ACHN (cell line): ENCODE measurements around the gene NALF2.

Experiments used
- DNase-seq: peaks from one replicate; pipeline ENCODE4 v3.0.0-alpha.2; 2015
- in situ Hi-C: cut with HindIII; loops from 2 replicates; pipeline ENCODE4 v1.10.0; 2017; ENCODE audit warnings: low sequenced_read_pairs, low pct_ligation_motif_present, low pct_unique_long_range_greater_than_20kb

NALF2 gene

DNA sequence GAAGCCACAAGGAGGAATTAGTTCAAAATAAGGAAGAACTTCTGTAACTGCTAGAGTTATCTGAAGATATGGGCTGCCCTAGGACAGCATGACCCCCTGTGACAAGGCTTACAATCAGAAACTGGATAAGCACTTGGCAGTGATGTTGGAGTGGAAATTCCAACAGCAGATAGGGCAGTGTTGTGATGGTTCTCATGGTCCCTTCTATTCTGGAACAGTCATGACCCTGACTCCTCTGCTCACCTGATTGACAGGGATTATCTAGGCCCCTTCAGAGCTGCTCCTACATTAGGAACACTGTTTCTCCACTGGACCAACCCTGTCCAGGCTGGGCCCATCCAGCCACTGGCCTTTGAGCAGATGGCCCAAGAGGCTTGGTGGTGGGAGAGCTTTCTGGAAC is 17.9 kb downstream of the NALF2 start:
- no peak for DNase-seq
- in situ Hi-C loops = no loop called here

DNA sequence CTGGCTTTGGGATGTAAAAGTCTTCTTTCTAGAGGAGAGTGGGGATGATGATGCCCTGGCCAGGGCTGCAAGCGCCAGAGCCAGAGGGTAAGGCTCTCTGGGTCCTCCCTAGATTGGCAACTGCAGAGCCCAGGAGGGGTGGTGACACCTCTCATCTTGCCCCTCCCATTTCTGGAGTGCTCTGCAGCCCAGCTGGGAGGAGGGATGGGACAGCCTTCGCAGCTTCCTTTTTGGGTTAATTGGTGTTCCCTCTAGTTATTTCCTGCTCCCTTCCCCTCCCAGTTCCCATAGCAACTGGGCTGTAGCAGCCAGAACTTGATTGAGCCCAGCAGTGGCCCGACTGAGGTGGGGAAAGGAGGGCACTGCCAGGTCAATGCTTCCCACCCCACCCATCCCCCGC is 19.2 kb downstream of the NALF2 start:
- no peak for DNase-seq
- in situ Hi-C loops = no loop called here

DNA sequence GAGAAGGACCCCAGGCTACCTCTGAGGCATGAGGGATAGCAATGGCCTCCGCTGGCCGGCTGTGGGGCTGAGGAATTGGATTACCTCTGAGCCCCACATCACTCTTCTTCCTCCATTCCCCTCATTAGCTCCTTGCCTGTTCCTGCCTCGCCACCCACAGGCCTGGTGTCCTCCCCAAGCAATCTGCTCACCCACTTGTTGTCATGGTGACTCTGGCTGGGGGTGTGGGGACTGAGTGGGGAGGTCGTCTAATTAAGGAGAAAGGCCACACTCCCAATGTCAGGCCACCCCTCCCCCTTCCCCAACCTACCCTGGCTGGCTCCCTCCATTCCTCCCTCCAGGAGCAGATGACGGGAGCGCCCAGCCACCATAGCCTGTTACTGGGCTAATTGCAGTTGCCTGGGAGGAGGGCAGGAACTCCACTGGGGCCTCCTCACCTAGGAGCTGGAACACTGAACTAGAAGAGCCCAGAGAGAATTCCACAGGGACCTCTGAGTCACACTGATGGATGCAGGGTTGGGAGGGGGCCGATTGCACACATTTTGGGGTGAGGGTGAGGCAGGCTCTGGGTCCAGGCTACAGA is 20.7 kb downstream of the NALF2 start:
- DNase-seq = no peak
- in situ Hi-C loops = no loop called here

DNA sequence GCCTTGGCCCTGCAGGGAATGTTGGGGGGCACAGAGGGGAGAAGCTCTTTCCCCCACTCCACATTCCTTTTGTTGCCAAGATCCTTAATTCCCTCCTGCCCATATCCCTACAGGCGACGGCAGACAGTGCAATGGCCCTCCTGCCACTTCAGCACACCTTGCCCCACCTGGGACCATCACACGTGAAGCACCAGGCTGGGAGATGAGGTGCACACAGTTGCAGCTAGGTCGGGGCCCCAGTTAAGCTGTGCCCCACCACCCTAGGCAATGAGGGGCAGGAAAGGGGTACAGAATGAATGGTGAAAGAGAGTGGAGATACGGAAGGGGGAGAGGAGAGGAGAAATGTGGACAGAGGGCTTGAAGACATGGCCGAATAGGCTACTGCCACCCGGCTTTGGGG is 26.2 kb downstream of the NALF2 start:
- in situ Hi-C loops = no loop called here
- DNase-seq = no peak

DNA sequence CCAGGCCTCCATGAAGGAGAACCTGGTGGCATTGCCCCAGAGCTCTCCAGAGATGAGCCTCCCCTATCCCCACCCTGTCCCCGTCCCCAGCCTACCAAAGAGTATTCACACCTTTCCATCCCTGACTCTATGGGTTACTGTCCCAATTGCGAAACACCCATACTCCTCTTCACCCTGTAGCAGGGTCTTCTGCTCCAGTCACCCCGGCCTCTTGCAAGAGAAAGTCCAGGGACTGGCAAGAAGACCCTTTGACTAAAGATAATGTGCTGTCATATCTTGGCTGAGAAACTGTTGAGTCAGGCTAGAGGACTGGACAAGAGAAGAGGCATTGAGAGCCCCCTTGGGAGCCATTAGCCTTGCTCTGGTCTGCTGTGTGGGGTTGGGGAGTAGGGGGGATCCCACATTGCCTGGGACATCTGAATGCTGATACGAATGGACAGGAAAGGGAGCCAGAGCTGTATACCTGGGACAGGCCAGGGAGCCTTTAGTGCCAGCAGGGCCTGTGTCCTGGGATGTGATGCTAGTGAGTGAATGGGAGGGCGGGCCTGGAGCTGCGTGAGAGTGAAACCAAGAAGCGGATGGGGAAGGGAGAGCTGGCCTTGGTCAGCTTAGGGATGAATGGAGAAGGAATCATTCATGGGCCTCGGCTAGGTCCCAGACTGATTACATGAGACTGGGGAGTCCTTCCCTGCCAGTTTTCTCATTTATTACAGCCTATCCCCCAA is 27.1 kb downstream of the NALF2 start:
- in situ Hi-C loops = no loop called here

DNA sequence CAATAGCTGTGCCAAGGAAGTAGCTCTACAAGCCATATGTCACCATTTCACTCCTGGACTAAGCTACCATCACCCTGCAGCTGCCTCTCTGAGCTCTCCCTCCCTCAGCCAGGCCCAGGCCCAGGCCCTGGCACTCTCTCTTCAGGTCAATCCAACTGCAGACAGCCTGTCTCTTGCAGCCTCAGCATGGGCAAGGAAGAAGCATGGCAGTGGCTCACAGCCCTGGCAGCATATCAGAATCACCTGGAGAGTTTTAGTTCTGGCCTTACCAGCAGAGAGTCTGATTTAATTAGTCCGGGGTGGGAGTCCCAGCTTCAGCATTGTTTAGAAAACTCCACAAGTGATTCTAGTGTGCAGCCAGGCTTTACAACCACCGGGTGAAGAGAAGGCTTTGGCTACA is 31.5 kb downstream of the NALF2 start:
- DNase-seq = no peak
- in situ Hi-C loops = no loop called here

More for the DNA sequence above, 27.1 kb downstream of the NALF2 start:
- DNase-seq = no peak

DNA sequence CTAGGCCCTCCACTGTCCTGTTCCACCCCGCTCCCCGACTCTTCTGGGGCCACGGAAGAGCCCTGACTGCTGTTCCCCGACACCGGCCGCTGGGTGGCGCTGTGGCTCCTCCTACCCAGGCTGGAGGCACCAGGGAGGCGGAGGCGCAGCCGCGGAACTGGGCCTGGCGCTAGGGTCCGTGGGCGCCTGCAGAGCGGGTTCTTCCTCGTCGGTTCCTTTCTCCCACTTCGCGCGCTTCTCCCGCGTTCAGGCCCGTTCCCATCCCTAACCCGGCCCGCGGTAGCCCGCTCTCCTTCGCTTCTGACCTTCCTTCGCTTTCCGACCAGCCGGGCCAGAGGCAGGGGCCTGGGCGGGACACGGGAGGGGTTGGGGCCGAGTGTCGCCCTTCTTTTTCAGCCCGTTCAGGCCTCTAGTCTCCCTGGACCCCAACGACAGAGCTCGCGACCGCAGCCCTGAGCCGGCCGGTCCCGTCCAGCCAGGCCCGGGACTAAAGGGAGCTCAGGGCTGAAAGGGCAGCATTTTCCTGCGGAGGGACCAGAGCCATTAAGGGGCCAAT is 34.3 kb downstream of the NALF2 start:
- in situ Hi-C loops = no loop called here
- peak; percentile 40 for DNase-seq

DNA sequence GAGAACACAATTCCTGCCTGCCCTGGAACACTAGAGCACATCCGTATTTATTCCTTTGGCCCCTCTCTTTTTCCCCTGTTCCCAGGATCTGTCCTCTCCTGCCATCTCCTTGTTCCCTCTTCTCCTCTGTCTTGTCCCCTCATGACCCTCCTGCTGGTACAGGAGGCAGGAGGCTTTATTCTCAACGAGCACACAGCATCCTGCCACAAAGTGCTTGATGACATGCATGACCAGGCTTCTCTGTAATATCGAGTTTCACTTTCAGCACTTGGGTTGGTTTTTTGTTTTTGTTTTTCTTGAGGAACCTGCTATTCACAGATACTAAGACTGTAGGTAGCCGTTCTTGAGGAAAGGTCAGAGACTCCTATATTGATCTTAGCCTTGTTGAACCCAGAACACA is 35.3 kb downstream of the NALF2 start:
- no peak for DNase-seq
- in situ Hi-C loops = no loop called here

DNA sequence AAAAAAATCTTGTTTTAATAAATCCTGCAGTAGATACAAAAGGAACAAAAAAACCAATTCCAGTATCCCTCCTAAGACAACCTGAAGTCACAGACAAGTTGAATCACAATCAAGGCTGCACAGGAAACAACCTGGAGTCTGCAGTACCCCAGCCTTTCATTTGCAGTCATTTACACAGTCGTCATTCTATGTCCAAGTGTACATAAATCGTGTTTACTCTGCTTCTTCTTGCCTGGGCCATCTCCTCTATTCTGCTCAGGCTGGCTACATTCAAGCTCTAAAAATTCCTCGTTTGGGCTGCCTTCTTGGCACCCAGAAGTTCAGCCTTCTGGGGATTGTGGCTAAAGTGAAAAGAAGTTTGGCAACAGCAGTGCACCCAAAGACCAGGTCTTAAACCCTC is 37.8 kb downstream of the NALF2 start:
- DNase-seq = no peak
- in situ Hi-C loops = no loop called here

DNA sequence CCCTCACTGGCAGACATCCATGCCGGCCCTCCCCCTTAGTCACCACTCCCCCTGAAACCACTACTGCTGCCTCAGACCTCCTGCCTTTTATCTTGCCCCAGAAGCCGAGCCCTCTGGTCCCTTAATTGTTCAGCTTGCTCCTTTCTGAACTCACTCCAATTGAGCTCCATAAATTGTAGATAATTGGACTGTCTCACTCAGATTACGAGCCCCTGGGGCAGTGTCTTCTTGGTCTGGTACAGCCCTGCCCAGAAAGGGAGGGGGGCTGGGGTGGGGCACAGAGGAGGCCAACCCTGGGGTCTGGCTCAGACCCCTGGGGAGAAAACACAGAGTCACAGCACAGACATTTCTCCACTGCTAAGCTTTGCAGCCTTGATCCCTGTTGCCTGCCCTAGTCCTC is 39.4 kb downstream of the NALF2 start:
- DNase-seq = no peak
- in situ Hi-C loops = no loop called here

DNA sequence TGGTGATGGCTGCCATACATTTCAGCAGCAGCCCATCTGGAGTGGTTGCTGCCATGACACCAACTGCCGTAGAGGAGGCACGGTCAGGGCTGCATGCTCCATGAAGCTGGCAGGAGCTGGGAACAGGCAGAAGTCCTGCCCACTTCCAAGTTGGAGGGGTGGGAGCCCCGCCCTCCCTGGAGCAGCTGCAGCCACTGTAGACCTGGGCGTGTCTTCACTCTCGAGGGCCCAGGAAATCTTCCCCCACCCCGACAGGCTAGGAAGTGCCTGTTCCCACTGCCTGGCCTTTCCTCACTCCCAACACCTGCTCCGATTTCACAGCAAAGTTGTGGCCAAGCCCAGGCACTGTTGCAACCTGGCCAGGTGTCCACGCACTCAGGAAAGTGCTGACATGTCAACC is 42.3 kb downstream of the NALF2 start:
- DNase-seq = no peak
- in situ Hi-C loops = no loop called here

DNA sequence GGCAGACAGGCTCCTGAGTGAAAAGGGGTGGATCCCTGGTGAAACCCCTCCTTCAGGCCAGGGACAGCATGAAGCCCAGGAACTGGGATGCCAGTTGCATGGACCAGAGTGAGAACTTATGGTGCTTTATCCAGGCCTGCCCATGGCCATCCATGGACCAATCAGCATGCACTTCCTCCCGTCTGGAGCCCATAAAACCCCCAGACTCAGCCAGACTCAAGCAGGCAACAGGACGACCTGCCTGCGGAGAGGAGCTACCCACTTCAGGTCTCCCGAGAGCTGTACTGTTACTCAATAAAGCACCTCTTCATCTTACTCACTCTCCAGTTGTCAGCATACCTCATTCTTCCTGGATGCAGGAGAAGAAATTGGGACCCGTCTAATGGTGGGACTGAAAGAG is 42.9 kb downstream of the NALF2 start:
- in situ Hi-C loops = no loop called here
- DNase-seq = no peak

DNA sequence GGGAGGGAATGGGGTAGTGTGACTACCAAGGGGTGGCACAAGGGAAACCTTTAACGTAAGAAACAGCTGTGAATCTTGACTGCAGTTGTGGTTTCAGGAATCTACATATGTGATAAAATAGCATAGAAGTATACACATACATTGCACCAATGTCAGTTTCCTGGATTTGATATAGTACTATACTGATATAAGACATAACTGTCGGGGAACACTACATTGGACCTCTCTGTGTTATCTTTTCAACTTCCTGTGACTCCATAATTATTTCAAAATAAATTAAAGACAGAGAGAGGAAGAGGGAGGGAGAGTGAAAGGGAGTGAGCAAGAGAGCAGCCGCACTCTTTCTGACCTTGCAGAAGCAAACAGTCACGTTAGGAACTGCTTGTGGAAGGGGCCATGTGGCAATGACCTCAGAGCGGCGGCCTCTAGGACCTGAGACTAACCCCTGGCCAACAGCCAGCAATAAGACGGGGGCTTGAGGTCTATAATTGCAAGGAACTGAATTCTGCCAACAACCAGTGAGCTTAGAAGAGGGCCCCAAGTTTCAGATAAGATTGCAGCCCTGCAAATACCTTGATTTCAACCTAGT is 47.4 kb downstream of the NALF2 start:
- no peak for DNase-seq
- in situ Hi-C loops = no loop called here

DNA sequence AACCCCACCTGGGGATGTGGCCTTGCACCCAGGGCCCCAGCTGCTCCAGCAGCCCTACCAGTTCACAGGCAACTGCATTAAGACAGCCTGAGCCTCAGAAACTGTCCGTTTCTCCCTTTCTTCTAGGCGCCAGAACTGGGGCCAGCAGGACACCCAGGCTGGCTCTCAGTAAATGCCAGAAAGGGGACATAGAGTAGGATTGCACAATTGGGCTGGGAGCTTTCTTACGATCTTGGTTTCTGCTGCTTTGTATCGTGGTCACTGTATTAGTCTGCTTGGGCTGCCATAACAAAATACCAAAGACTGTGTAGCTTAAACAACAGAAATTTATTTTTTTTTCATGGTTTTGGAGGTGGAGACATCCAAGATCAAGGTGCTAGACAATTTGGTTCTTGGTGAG is 48.4 kb downstream of the NALF2 start:
- in situ Hi-C loops = no loop called here
- no peak for DNase-seq
